Measurements from ENCODE around the gene ERBIN. TPM values are rescaled to one million over a fixed set of nuclear protein-coding genes. Genes with fewer than 3 reads are reported as not detected.
A peak's percentile ranks its signal among the peaks of the same experiment; 100 is the strongest.

Gene ERBIN
- total and polyA plus RNA-seq, 10 of the 15 experiments (the other 5 are each of a cell fraction or from before 2014, with no cell fraction given): 9.5 to 91.1 (median 49.4) TPM

DNA sequence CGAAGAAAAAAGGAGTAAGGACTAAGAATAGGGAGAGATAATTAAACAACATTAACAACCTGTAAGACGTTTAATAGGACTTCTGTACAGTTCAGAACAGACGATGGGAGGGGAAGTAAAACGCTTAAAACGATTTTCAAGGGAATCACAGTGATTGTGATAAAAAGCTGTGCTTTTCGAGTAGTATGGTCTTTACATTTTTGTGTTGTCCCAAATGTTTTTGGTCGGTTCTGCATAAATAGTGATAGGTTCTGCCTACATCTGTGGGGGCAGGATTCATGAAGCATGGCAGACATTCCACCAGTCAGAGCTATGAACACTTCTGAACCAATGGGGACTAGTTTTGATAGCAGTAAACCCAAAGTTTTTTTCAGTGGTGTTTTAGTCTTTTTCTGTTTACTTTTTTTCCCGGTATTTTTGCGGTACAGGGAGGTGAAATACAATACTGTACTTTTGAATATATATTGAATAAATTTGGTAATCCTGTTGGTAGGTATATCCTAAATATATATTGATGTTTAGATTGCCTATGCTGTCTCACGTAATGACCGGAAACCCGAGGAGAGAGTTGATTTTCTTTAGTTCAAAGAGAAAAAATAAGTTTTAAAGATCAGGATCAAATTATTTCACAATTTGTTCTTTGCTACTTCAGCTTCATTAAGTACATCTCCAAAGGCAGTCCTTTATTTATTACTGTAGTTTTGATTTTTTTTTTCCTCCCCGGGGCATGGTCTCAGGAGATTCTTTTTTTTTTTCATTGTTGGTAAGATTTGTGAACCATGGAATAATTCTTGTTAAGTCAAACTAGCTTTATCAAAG lies 1.3 kb downstream of the ERBIN start:
- Histone ChIP-seq H3K9ac (ENCODE audit: control insufficient read depth, insufficient read depth, low read length) (peak overlapping the region; percentile 94), H3K4me3 (peak overlapping the region; percentile 85), H4K20me1 (ENCODE audit: control insufficient read depth, insufficient read depth) (no peaks in the 10 kb centered on the region), H2AFZ (ENCODE audit: control insufficient read depth, low read depth, low read length) (peak overlapping the region; percentile 19; the same call in 1 of the 2 replicates), H3K36me3 (ENCODE audit: control insufficient read depth in 2 of 2, insufficient read depth in 2 of 2, low read length in 1 of 2) (peaks cover 0 to 3% of the 10 kb centered on the region in 2 experiments; a peak in 2 of 4 replicates), H3K4me1 (ENCODE audit: control insufficient read depth, insufficient read depth, low read length) (0 out of 2 replicates have a peak, but pooled peaks cover 5% of the 10 kb centered on the region), H3K4me2 (ENCODE audit: control insufficient read depth, insufficient read depth) (peak overlapping the region; percentile 61), H3K27me3 (replicated peaks in 1 of 2; ENCODE audit: control insufficient read depth in 2 of 2, insufficient read depth in 2 of 2, low read length in 1 of 2) (no peaks in the 10 kb centered on the region), H3K27ac (ENCODE audit: control insufficient read depth, insufficient read depth) (peak overlapping the region; percentile 96), H3K9me3 (replicated peaks; ENCODE audit: control insufficient read depth, insufficient read depth, low read length) (no peaks in the 10 kb centered on the region), H3K79me2 (ENCODE audit: control insufficient read depth, insufficient read depth, low read length) (peaks cover 72% of the 10 kb centered on the region)
- BruUV-seq (replicated peaks): TSS peak; percentile 49
- DNase-seq (ENCODE audit: low read depth, low spot score) (no peak), ATAC-seq (peak; percentile 56), FAIRE-seq (peak; percentile 86)
- intact Hi-C loops (cut with micrococcal nuclease; ENCODE audit: unreplicated experiment) (loop anchor here (2.0 to 5.0 kb wide), 7 partner anchors 35 to 303 kb away; partner anchors contain the start of genes NLN, SGTB, SHLD3 and SREK1), in situ Hi-C loops (cut with MboI) (no loop called here)
- SMC1A ChIA-PET (ENCODE audit: uncharacterized antibody, unreplicated experiment): interaction anchor here (0.6 to 4.8 kb wide), 13 partner anchors 10 to 207 kb away, joined by 3 to 21 read pairs (median 3); no protein-coding TSS in a partner anchor
- RAD21 ChIA-PET (ENCODE audit: unreplicated experiment): interaction anchor here (0.7 to 1.7 kb wide), 7 partner anchors 16 to 185 kb away, joined by 3 to 5 read pairs (median 3); no protein-coding TSS in a partner anchor
- POLR2A ChIA-PET: interaction anchor here (0.6 to 1.4 kb wide), 5 partner anchors 21 to 304 kb away, joined by 3 to 4 read pairs (median 3); no protein-coding TSS in a partner anchor
- CTCF ChIA-PET: interaction anchor here (0.6 to 0.9 kb wide), 2 partner anchors 11 to 97 kb away, joined by 3 read pairs; no protein-coding TSS in a partner anchor
- WGBS (ENCODE audit: insufficient coverage, insufficient replicate concordance, low lambda C conversion rate, missing lambda C conversion rate): under 1% methylated on average over 13 of the region's 13 CpGs
- TF ChIP-seq EGR1 (IDR thresholded peaks at IDR 0.05; ENCODE audit: borderline replicate concordance in 1 of 2, low read depth in 2 of 2, low read length in 2 of 2) (no peak), NRF1 (conservative IDR thresholded peaks at IDR 0.05; ENCODE audit: low read depth, low read length) (no peak), YY1 (IDR thresholded peaks at IDR 0.05; ENCODE audit: low read depth, low read length) (peak; percentile 45; the same call in 1 of the 2 replicates), MEF2A (IDR thresholded peaks at IDR 0.05; ENCODE audit: insufficient read depth, low read depth, low read length) (no peak), ZNF384 (IDR thresholded peaks at IDR 0.05; ENCODE audit: borderline replicate concordance, low read depth, low read length) (peak; percentile 34; the same call in 1 of the 2 replicates), IRF4 (IDR thresholded peaks at IDR 0.05; ENCODE audit: low read depth, low read length) (0 out of 2 replicates have a peak, but pooled peaks have one; percentile 23), RB1 (IDR thresholded peaks at IDR 0.05; ENCODE audit: borderline replicate concordance) (peak; percentile 50; the same call in 1 of the 2 replicates), PAX5 (IDR thresholded peaks at IDR 0.05; ENCODE audit: borderline replicate concordance, low read depth, low read length) (peak; percentile 67; the same call in 1 of the 2 replicates), POLR2AphosphoS5 (IDR thresholded peaks at IDR 0.05; ENCODE audit: low read length) (peak; percentile 35; the same call in 1 of the 2 replicates), MEF2B (IDR thresholded peaks at IDR 0.05; ENCODE audit: partially characterized antibody, poor library complexity, severe bottlenecking) (peak; percentile 14), TCF3 (IDR thresholded peaks at IDR 0.05; ENCODE audit: borderline replicate concordance, insufficient read depth, low read depth, low read length) (no peak), SMAD5 (IDR thresholded peaks at IDR 0.05; ENCODE audit: low read depth) (no peak), NFYB (IDR thresholded peaks at IDR 0.05; ENCODE audit: insufficient read depth, low read depth, low read length) (peak; percentile 27; the same call in 1 of the 2 replicates), MXI1 (IDR thresholded peaks at IDR 0.05; ENCODE audit: low read depth, low read length) (0 out of 2 replicates have a peak, but pooled peaks have one; percentile 23)
- TF ChIP-seq, protein P1, sequence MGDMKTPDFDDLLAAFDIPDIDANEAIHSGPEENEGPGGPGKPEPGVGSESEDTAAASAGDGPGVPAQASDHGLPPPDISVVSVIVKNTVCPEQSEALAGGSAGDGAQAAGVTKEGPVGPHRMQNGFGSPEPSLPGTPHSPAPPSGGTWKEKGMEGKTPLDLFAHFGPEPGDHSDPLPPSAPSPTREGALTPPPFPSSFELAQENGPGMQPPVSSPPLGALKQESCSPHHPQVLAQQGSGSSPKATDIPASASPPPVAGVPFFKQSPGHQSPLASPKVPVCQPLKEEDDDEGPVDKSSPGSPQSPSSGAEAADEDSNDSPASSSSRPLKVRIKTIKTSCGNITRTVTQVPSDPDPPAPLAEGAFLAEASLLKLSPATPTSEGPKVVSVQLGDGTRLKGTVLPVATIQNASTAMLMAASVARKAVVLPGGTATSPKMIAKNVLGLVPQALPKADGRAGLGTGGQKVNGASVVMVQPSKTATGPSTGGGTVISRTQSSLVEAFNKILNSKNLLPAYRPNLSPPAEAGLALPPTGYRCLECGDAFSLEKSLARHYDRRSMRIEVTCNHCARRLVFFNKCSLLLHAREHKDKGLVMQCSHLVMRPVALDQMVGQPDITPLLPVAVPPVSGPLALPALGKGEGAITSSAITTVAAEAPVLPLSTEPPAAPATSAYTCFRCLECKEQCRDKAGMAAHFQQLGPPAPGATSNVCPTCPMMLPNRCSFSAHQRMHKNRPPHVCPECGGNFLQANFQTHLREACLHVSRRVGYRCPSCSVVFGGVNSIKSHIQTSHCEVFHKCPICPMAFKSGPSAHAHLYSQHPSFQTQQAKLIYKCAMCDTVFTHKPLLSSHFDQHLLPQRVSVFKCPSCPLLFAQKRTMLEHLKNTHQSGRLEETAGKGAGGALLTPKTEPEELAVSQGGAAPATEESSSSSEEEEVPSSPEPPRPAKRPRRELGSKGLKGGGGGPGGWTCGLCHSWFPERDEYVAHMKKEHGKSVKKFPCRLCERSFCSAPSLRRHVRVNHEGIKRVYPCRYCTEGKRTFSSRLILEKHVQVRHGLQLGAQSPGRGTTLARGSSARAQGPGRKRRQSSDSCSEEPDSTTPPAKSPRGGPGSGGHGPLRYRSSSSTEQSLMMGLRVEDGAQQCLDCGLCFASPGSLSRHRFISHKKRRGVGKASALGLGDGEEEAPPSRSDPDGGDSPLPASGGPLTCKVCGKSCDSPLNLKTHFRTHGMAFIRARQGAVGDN (IDR thresholded peaks at IDR 0.05): 0 out of 2 replicates have a peak, but pooled peaks have one; percentile 12
- TF ChIP-seq, protein P2, sequence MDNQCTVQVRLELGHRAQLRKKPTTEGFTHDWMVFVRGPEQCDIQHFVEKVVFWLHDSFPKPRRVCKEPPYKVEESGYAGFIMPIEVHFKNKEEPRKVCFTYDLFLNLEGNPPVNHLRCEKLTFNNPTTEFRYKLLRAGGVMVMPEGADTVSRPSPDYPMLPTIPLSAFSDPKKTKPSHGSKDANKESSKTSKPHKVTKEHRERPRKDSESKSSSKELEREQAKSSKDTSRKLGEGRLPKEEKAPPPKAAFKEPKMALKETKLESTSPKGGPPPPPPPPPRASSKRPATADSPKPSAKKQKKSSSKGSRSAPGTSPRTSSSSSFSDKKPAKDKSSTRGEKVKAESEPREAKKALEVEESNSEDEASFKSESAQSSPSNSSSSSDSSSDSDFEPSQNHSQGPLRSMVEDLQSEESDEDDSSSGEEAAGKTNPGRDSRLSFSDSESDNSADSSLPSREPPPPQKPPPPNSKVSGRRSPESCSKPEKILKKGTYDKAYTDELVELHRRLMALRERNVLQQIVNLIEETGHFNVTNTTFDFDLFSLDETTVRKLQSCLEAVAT (IDR thresholded peaks at IDR 0.05): peak; percentile 60; the same call in 1 of the 2 replicates

All from GM12878 (cell line).